Effector CD8-positive, alpha-beta T cell (primary cell): Measurements from ENCODE around the gene CENPC.
A peak's percentile ranks its signal among the peaks of the same experiment; 100 is the strongest.
"Not testable (repeated sequence)": the region's sequence is repeated elsewhere in the genome, so short reads cannot be mapped to it uniquely, and the experiment has no call there.

Experiments
- DNase-seq: peaks from one replicate; lab custom pipeline; 2025; lab: John Stamatoyannopoulos, UW
- total RNA-seq, 4 experiments: gene quantifications; one replicate each; lab custom pipeline; 2026; lab: John Stamatoyannopoulos, UW

CENPC gene
- 101 to 157 (median 140) reads per million in 4 experiments for total RNA-seq

GRCh38 chr4:67545199-67546003 lies at the start of gene CENPC:
Gene CENPC, minus strand, starts transcription at chr4:67545503. Its CDS starts 148 bp downstream, at chr4:67545355.
- DNase-seq = peak; percentile 86

GRCh38 chr4:67593741-67594175 lies 48.5 kb upstream of the CENPC start:
- no peak for DNase-seq

GRCh38 chr4:67587156-67587555 lies 41.9 kb upstream of the CENPC start:
- no peak for DNase-seq

- DNase-seq = no peak
Observed at GRCh38 chr4:67584496-67584895, 39.2 kb upstream of the CENPC start.

- no peak for DNase-seq
Observed at GRCh38 chr4:67581913-67582312, 36.6 kb upstream of the CENPC start.

GRCh38 chr4:67581208-67581857 lies 36.0 kb upstream of the CENPC start:
- DNase-seq = no peak

GRCh38 chr4:67580577-67580976 lies 35.3 kb upstream of the CENPC start:
- no peak for DNase-seq

- DNase-seq = no peak
Observed at GRCh38 chr4:67576538-67576937, 31.2 kb upstream of the CENPC start.

GRCh38 chr4:67576059-67576466 lies 30.8 kb upstream of the CENPC start:
- no peak for DNase-seq

- no peak for DNase-seq
Observed at GRCh38 chr4:67575232-67576058, 30.1 kb upstream of the CENPC start.

GRCh38 chr4:67573193-67573592 lies 27.9 kb upstream of the CENPC start:
- no peak for DNase-seq

- no peak for DNase-seq
Observed at GRCh38 chr4:67571975-67572374, 26.7 kb upstream of the CENPC start.

GRCh38 chr4:67570537-67570936 lies 25.2 kb upstream of the CENPC start:
- no peak for DNase-seq

- DNase-seq = no peak
Observed at GRCh38 chr4:67568820-67569219, 23.5 kb upstream of the CENPC start.

GRCh38 chr4:67566335-67566734 lies 21.0 kb upstream of the CENPC start:
- DNase-seq = no peak

- no peak for DNase-seq
Observed at GRCh38 chr4:67565284-67565683, 20.0 kb upstream of the CENPC start.

- DNase-seq = no peak
Observed at GRCh38 chr4:67558493-67558892, 13.2 kb upstream of the CENPC start, which contains the start of gene STAP1. Gene STAP1, plus strand, starts transcription at chr4:67558727. Its CDS starts 83 bp downstream, at chr4:67558810.

- DNase-seq = no peak
Observed at GRCh38 chr4:67556436-67556835, 11.1 kb upstream of the CENPC start.

GRCh38 chr4:67555447-67555846 lies 10.1 kb upstream of the CENPC start:
- no peak for DNase-seq

- DNase-seq = no peak
Observed at GRCh38 chr4:67554096-67554495, 8.8 kb upstream of the CENPC start.

GRCh38 chr4:67552146-67552792 lies 7.0 kb upstream of the CENPC start:
- not testable (repeated sequence) for DNase-seq

GRCh38 chr4:67550857-67551256 lies 5.6 kb upstream of the CENPC start:
- no peak for DNase-seq
